Tibial nerve (tissue), 4 donors: ENCODE measurements around the gene RTL5. TPM values are rescaled to one million over a fixed set of nuclear protein-coding genes. Genes with fewer than 3 reads are reported as not detected.

Experiments
- DNase-seq, 2 donors: peaks; one replicate each; pipeline ENCODE4 v3.0.0-alpha.2; 2019; ENCODE audit warnings: low spot score in 2 of 2
- H3K27ac ChIP-seq, 4 donors: fragments of 200-600 bp; sonication (generic) in 3 of 4; one replicate each; pipeline ENCODE4 v1.5.1; 2017 to 2019; ENCODE audit warnings: mild to moderate bottlenecking in 1 of 4
- H3K27me3 ChIP-seq, 2 donors: fragments of 200-600 bp; sonication (generic) in 1 of 2; one replicate each; pipeline versions ENCODE4 v1.5.1 to v1.6.0; 2017 to 2019
- H3K36me3 ChIP-seq, 3 donors: fragments of 200-600 bp; sonication (generic); one replicate each; pipeline ENCODE4 v1.5.1; 2018 to 2019
- H3K4me1 ChIP-seq, 4 donors: fragments of 200-600 bp; sonication (generic) in 3 of 4; one replicate each; pipeline ENCODE4 v1.5.1; 2017 to 2019
- H3K4me3 ChIP-seq, 4 donors: fragments of 200-600 bp; sonication (generic) in 3 of 4; one replicate each; pipeline ENCODE4 v1.5.1; 2017 to 2019; ENCODE audit warnings: mild to moderate bottlenecking in 1 of 4, moderate library complexity in 1 of 4
- H3K9me3 ChIP-seq, 4 donors: fragments of 200-600 bp; sonication (generic) in 3 of 4; one replicate each; pipeline ENCODE4 v1.5.1; 2017 to 2019
- EP300 ChIP-seq, 2 donors: sonication (generic); formaldehyde crosslinking; IDR thresholded peaks; one replicate each; pipeline ENCODE4 v1.6.1; 2017; ENCODE audit warnings: antibody characterized with exemption in 2 of 2, mild to moderate bottlenecking in 1 of 2
- POLR2A ChIP-seq, 2 donors: fragments of 450-650 bp; IDR thresholded peaks; one replicate each; pipeline ENCODE4 v1.6.1; 2017; ENCODE audit warnings: antibody characterized with exemption in 2 of 2, mild to moderate bottlenecking in 2 of 2, moderate library complexity in 2 of 2
- WGBS, 2 donors: methylation state at CpG; one replicate each; pipeline ENCODE4 v1.1.5; 2018; 5-methylcytosine and 5-hydroxymethylcytosine counted together
- total RNA-seq, 4 donors: library from RNA; depleted of rRNA; stranded (reverse); fragments of >200 nt; gene quantifications; one replicate each; pipeline ENCODE4 v1.1.0, GENCODE V29; 2016
- TF ChIP-seq, protein P1 (sequence below), 5 experiments: fragments of 200-600 bp in 3 of 5; fragments of 450-650 bp in 2 of 5; sonication (generic) in 3 of 5; IDR thresholded peaks; one replicate each; pipeline ENCODE4 v1.5.1; 2016 to 2019; ENCODE audit warnings: antibody characterized with exemption in 5 of 5, mild to moderate bottlenecking in 3 of 5, moderate library complexity in 2 of 5

Gene RTL5
- total RNA-seq, 4 donors from 2014 or later, result 6.5 to 14.7 (median 7.8) TPM

DNA sequence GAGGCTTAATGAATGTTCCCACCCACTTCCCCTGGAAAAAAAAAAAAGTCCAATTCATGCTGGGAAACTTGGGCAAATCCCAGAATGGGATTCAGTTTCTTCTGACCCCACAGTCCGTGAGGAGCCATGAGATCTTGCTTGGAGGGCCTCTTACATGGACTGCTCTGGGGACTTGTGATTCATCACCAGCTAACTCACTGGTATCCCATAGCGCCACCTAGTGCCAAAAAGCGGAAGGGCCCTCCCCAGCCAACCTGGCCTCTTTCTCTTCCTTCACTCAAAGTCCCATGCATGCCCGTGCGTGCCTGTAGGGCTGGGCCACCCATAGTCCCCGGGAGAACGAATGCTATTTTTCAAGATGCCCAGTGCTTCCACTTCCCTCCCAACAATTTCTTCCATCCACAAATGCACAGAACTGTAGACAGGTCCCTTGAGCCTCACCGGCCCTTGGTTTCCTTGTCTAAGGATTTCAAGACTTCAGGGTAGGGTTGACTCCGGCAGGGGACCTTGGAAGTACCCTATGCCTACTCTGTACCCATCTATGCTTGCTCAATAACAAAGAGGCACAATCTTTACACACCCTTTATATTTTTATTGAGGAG, 5.1 kb downstream of the RTL5 start:
- H3K27ac ChIP-seq, result peak overlapping the region in 3 of 4 donors; percentile 19 to 84 (median 79)
- peak; percentile 82 to 94 for DNase-seq
- WGBS, 2 donors, result 18 to 19% methylated on average over 9 of the region's 9 CpGs
- peaks cover 0 to 27% of the 10 kb centered on the region in 2 donors for H3K27me3 ChIP-seq
- H3K9me3 ChIP-seq, result no peaks in the 10 kb centered on the region
- peaks cover 0 to 67% (median 11%) of the 10 kb centered on the region in 4 donors for H3K4me1 ChIP-seq
- no peak overlapping the region for H3K4me3 ChIP-seq
- H3K36me3 ChIP-seq, result no peaks in the 10 kb centered on the region
- TF ChIP-seq, protein P1, sequence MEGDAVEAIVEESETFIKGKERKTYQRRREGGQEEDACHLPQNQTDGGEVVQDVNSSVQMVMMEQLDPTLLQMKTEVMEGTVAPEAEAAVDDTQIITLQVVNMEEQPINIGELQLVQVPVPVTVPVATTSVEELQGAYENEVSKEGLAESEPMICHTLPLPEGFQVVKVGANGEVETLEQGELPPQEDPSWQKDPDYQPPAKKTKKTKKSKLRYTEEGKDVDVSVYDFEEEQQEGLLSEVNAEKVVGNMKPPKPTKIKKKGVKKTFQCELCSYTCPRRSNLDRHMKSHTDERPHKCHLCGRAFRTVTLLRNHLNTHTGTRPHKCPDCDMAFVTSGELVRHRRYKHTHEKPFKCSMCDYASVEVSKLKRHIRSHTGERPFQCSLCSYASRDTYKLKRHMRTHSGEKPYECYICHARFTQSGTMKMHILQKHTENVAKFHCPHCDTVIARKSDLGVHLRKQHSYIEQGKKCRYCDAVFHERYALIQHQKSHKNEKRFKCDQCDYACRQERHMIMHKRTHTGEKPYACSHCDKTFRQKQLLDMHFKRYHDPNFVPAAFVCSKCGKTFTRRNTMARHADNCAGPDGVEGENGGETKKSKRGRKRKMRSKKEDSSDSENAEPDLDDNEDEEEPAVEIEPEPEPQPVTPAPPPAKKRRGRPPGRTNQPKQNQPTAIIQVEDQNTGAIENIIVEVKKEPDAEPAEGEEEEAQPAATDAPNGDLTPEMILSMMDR (IDR thresholded peaks at IDR 0.05), result peak; percentile 73 to 88 (median 83)
- TF ChIP-seq EP300 (IDR thresholded peaks at IDR 0.05), result peak in 1 of 2 donors; percentile 55
- no peak for TF ChIP-seq POLR2A (IDR thresholded peaks at IDR 0.05)

- Histone ChIP-seq H3K4me1 (peaks cover 0 to 71% (median 13%) of the 10 kb centered on the region in 4 donors), H3K4me3 (no peak overlapping the region), H3K27me3 (peaks cover 0 to 24% of the 10 kb centered on the region in 2 donors), H3K9me3 (no peaks in the 10 kb centered on the region), H3K36me3 (no peaks in the 10 kb centered on the region), H3K27ac (peak overlapping the region; percentile 19 to 84 (median 56))
- 38 to 44% methylated on average over 3 of the region's 3 CpGs for WGBS, 2 donors
- DNase-seq, result no peak
- no peak for TF ChIP-seq POLR2A (IDR thresholded peaks at IDR 0.05)
- no peak for TF ChIP-seq EP300 (IDR thresholded peaks at IDR 0.05)
- TF ChIP-seq, protein P1 (IDR thresholded peaks at IDR 0.05), result no peak
Measured at GRCh38 chrX:72126048-72126415, 5.7 kb downstream of the RTL5 start.

DNA sequence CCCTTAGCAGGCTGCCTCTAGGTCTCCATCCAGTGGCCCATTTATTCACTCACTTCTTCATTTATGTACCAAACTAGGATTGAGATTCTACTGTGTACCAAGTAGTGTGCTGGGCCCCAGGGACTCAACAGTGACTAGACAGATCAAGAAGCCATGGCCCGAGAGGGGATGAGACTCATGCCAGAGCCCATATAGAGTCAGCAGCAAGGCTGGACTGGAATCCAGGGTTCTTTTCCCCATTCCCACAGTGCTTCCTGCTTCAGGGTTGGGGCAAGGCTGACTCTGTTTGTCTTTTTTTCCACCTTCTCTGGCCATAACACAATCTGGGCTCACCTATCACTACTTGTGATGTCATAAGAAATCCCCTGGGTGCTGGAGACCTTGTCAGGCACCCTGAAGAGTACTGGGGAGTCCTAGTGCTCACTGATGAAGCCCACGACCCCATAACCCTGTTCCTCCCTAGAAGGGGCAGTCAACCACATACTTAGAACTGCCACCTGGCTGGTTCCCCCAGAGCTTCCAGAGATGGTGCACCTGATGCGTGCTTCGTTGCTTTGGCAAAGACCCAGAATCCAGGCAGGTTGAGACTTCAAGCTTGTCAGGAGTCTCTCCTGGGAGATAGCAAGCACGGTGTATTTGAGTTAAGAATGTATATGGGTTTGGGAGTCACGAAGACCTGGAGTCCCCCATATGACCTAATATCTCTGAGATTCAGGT, 6.2 kb downstream of the RTL5 start:
- DNase-seq, result no peak
- WGBS, 2 donors, result 64% methylated on average over 5 to 6 of the region's 6 CpGs
- no peak for TF ChIP-seq EP300 (IDR thresholded peaks at IDR 0.05)
- TF ChIP-seq, protein P1 (IDR thresholded peaks at IDR 0.05), result no peak
- no peak for TF ChIP-seq POLR2A (IDR thresholded peaks at IDR 0.05)
- Histone ChIP-seq H3K27ac (peak overlapping the region in 3 of 4 donors; percentile 34 to 84 (median 79)), H3K27me3 (peaks cover 0 to 24% of the 10 kb centered on the region in 2 donors), H3K36me3 (no peaks in the 10 kb centered on the region), H3K4me1 (peaks cover 0 to 73% (median 18%) of the 10 kb centered on the region in 4 donors), H3K4me3 (no peak overlapping the region), H3K9me3 (no peaks in the 10 kb centered on the region)

DNA sequence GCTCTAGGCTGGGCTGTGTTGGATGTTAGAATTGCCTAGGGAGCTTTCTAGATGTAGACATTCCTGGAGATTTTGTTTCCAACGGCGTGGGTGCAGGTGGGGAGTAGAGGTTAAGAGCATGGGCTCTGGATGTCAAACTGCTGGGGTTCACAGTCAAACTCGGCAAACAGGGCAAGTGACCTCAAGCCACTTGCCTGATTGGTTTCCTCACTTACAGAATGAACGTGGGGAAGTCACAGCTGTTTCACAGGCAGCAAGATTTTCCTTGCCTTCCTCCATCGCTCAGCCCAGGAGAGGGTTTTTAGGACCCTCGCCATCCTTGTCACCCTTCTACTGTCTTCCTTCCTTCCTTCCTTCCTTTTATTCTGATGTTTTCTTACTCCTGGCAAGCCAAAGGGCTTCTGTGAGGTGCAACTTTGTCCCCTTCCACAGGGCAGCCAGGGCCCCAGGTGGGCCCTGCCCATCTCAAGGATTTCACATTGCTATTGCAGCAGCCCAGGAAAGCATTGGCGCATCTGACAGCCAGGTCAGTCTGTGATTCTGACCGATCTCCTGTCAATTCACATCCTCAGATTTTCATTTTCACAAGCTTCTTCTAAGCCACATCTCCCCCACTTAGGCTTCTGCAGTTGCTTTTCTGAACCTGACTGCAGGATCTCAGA, 7.0 kb downstream of the RTL5 start:
- 72 to 79% methylated on average over 8 of the region's 8 CpGs for WGBS, 2 donors
- DNase-seq, result no peak
- peaks cover 0 to 24% of the 10 kb centered on the region in 2 donors for H3K27me3 ChIP-seq
- H3K9me3 ChIP-seq, result no peaks in the 10 kb centered on the region
- TF ChIP-seq, protein P1 (IDR thresholded peaks at IDR 0.05), result no peak
- TF ChIP-seq EP300 (IDR thresholded peaks at IDR 0.05), result no peak
- TF ChIP-seq POLR2A (IDR thresholded peaks at IDR 0.05), result no peak
- H3K4me3 ChIP-seq, result no peak overlapping the region
- peaks cover 0 to 73% (median 18%) of the 10 kb centered on the region in 4 donors for H3K4me1 ChIP-seq
- no peaks in the 10 kb centered on the region for H3K36me3 ChIP-seq
- peak overlapping the region in 2 of 4 donors; percentile 74 to 84 for H3K27ac ChIP-seq
